Gastrocnemius medialis (tissue), 4 donors: Measurements from ENCODE around the gene DPH3. TPM values are rescaled to one million over a fixed set of nuclear protein-coding genes. Genes with fewer than 3 reads are reported as not detected.

ENCODE experiments used
- ATAC-seq, 2 donors: fragments of 150-250 bp; one replicate each; pipeline ENCODE4 v1.9.1; 2016
- DNase-seq, 2 donors: peaks; one replicate each; pipeline ENCODE4 v3.0.0-alpha.2; 2019
- H3K27ac ChIP-seq, 4 donors: fragments of 200-600 bp; sonication (generic); 1 replicate in 1 of 4; 2 replicates in 3 of 4; pipeline ENCODE4 v1.5.1; 2016 to 2018; ENCODE audit warnings: mild to moderate bottlenecking in 2 of 4, moderate library complexity in 1 of 4
- H3K27me3 ChIP-seq, 3 donors: fragments of 200-600 bp; sonication (generic) in 2 of 3; 1 replicate in 1 of 3; 2 replicates in 2 of 3; pipeline versions ENCODE4 v1.5.1 to v1.6.0; 2016 to 2019; ENCODE audit warnings: mild to moderate bottlenecking in 1 of 3, moderate library complexity in 1 of 3
- H3K36me3 ChIP-seq, 2 donors: fragments of 200-600 bp; sonication (generic) in 1 of 2; one replicate each; pipeline ENCODE4 v1.5.1; 2017 to 2018
- H3K4me1 ChIP-seq, 2 donors: fragments of 200-600 bp; sonication (generic) in 1 of 2; one replicate each; pipeline ENCODE4 v1.5.1; 2016 to 2017; ENCODE audit warnings: mild to moderate bottlenecking in 2 of 2
- H3K4me3 ChIP-seq, 4 donors: fragments of 200-600 bp; sonication (generic) in 3 of 4; 1 replicate in 1 of 4; 2 replicates in 3 of 4; pipeline ENCODE4 v1.5.1; 2016 to 2019; ENCODE audit warnings: mild to moderate bottlenecking in 2 of 4
- H3K9me3 ChIP-seq, 3 donors: fragments of 200-600 bp; sonication (generic) in 2 of 3; 1 replicate in 1 of 3; 2 replicates in 2 of 3; pipeline ENCODE4 v1.5.1; 2016 to 2019
- POLR2A ChIP-seq, 2 donors: fragments of 450-650 bp; IDR thresholded peaks; one replicate each; pipeline ENCODE4 v1.6.1; 2017; ENCODE audit warnings: antibody characterized with exemption in 2 of 2, mild to moderate bottlenecking in 2 of 2, moderate library complexity in 2 of 2
- in situ Hi-C, 4 donors: fragments of 200-750 bp; cut with MboI; loops; one replicate each; pipeline versions ENCODE4 v1.15.0 to v1.8.0; 2017; ENCODE audit warnings: low sequenced_read_pairs in 4 of 4
- intact Hi-C: fragments of 100-400 bp; cut with DNase I; formaldehyde crosslinking; loops from one replicate; pipeline ENCODE4 v1.15.1; 2023; ENCODE audit warnings: low total_unique reads
- total RNA-seq, 4 donors: library from RNA; depleted of rRNA; stranded (reverse); fragments of >200 nt; gene quantifications; one replicate each; pipeline versions ENCODE4 v1.1.0 to v1.2.3, GENCODE V29; 2016
- TF ChIP-seq, protein P1 (sequence below), 5 experiments: fragments of 450-650 bp in 3 of 5; fragments of 200-600 bp in 2 of 5; sonication (generic) in 2 of 5; IDR thresholded peaks in 4 of 5; conservative IDR thresholded peaks in 1 of 5; 1 replicate in 4 of 5; 2 replicates in 1 of 5; pipeline ENCODE4 v1.5.1; 2016 to 2019; ENCODE audit warnings: antibody characterized with exemption in 5 of 5, mild to moderate bottlenecking in 3 of 5, moderate library complexity in 3 of 5

DPH3 gene
- total RNA-seq, 4 donors from 2014 or later: 40.3 to 66.6 (median 44.2) TPM

DNA sequence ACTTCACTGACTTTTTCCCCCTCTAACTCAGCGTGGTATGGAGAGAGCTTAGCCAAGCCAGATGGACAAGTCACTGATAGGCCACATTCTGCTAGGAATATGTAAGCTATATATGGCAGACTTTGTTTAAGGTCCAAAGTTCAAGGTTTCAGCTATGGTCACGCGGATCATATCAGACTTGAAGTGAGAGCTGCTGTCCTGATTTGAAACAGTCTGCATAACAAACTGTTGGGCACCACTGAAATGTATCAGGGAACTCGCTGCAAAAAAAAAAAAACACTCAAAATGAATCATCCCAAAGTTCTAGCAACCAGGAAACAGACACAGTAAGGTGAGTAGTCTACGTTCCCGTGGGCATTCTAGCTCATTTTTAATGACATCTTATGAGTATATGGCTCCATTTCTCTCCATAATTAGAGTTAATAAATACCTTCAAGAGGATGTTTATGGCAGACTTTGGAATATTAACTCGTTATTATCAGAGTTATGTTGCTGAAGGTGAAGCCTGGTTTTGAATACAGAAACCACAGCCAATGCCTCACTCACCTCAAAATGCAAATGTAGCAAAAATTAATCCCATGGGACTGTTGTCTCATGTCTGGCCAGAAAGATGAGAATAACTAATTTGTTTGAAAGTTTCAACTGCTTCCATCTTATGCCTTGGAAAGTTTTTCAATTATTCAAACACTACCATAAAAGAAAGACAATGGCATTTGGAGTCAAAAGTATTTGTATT is 12.3 kb downstream of the DPH3 start:
- H3K9me3 ChIP-seq: no peaks in the 10 kb centered on the region
- DNase-seq (no peak), ATAC-seq (no peak)
- no peak overlapping the region for H3K4me3 ChIP-seq
- H3K27me3 ChIP-seq: no peaks in the 10 kb centered on the region
- H3K27ac ChIP-seq: peak overlapping the region in 2 of 4 donors; percentile 69 to 89
- H3K4me1 ChIP-seq: peaks cover 29 to 36% of the 10 kb centered on the region in 2 donors
- intact Hi-C loops: no loop called here
- no peaks in the 10 kb centered on the region for H3K36me3 ChIP-seq
- in situ Hi-C loops: loop anchor here in 1 of 4 donors (25.0 kb wide), 1 partner anchor 640 kb away; the partner anchor contains the start of genes BTD and HACL1
- no peak for TF ChIP-seq POLR2A (IDR thresholded peaks at IDR 0.05)
- TF ChIP-seq, protein P1, sequence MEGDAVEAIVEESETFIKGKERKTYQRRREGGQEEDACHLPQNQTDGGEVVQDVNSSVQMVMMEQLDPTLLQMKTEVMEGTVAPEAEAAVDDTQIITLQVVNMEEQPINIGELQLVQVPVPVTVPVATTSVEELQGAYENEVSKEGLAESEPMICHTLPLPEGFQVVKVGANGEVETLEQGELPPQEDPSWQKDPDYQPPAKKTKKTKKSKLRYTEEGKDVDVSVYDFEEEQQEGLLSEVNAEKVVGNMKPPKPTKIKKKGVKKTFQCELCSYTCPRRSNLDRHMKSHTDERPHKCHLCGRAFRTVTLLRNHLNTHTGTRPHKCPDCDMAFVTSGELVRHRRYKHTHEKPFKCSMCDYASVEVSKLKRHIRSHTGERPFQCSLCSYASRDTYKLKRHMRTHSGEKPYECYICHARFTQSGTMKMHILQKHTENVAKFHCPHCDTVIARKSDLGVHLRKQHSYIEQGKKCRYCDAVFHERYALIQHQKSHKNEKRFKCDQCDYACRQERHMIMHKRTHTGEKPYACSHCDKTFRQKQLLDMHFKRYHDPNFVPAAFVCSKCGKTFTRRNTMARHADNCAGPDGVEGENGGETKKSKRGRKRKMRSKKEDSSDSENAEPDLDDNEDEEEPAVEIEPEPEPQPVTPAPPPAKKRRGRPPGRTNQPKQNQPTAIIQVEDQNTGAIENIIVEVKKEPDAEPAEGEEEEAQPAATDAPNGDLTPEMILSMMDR (IDR thresholded peaks at IDR 0.05 in 4 of 5, conservative IDR thresholded peaks at IDR 0.05 in 1 of 5): no peak

DNA sequence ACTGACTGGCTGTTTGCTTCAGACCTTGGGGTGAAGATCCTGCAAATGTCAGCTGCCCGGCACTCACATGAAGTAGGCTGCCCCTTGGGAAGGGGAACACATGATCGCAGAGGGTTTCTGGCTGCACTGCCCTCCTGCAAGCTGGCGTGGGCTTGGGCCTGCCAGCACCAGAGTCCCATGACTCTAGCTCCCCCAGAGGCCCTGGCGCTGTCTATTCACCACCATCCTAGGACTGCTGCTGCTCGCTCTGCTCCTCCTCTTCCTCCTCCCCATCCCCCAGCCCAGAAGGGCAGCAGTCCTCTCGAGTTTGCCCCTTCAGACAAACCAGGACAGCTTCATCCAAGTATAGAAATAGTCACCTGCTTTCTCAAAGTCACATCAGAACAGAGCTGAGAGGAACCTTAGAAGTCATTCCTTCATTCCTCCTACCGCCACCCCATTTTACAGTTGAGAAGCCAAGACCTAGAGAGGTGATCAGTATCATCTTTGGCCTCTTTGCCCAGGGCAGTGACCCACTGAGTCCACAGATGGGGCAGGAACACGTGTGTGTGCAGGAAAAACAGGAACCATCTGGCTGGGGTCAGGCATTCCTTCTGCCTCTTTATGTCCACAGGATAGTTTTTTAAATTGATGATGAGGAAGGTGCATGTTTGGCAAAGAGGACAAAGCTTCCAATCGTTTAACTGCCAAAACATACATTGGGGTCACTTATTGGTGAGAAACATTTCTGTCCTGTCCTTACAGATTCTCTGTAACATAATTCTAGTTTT is 13.2 kb downstream of the DPH3 start:
- DNase-seq: no peak
- H3K4me3 ChIP-seq: no peak overlapping the region
- H3K27ac ChIP-seq: no peak overlapping the region
- peaks cover 30 to 32% of the 10 kb centered on the region in 2 donors for H3K4me1 ChIP-seq
- H3K36me3 ChIP-seq: no peaks in the 10 kb centered on the region
- ATAC-seq: no peak
- intact Hi-C loops: no loop called here
- no peaks in the 10 kb centered on the region for H3K27me3 ChIP-seq
- no peaks in the 10 kb centered on the region for H3K9me3 ChIP-seq
- TF ChIP-seq, protein P1 (IDR thresholded peaks at IDR 0.05 in 4 of 5, conservative IDR thresholded peaks at IDR 0.05 in 1 of 5): no peak
- no peak for TF ChIP-seq POLR2A (IDR thresholded peaks at IDR 0.05)
- in situ Hi-C loops: loop anchor here in 1 of 4 donors (25.0 kb wide), 1 partner anchor 639 kb away; the partner anchor contains the start of genes BTD and HACL1

DNA sequence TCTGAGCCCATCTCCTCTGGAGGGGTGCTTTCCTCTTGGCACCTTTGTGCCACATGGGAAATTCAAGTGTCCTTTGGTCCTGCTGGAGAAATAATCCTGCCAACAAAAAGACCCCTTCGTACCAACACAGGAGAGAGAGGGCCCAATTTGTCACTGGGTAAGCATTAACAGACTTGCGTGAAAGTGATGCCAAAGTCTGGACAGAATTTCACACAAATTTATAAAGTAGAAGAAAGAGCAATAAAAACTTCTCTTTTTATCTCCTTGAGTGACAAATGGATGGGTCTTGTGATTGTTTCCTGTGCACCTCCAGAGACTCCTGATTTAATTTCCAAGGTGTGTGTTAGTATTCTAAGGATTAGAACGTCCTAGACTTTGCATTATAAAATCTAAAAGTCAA is 14.9 kb downstream of the DPH3 start:
- H3K27me3 ChIP-seq: no peaks in the 10 kb centered on the region
- intact Hi-C loops: loop anchor here (2.0 kb wide), 2 partner anchors 75 to 619 kb away; partner anchors contain the start of gene GALNT15
- in situ Hi-C loops: loop anchor here (5.0 to 25.0 kb wide), 10 partner anchors 75 to 638 kb away; partner anchors contain the start of genes BTD (in 1 of the 4), GALNT15 (in 1 of the 4) and HACL1 (in 1 of the 4)

DNA sequence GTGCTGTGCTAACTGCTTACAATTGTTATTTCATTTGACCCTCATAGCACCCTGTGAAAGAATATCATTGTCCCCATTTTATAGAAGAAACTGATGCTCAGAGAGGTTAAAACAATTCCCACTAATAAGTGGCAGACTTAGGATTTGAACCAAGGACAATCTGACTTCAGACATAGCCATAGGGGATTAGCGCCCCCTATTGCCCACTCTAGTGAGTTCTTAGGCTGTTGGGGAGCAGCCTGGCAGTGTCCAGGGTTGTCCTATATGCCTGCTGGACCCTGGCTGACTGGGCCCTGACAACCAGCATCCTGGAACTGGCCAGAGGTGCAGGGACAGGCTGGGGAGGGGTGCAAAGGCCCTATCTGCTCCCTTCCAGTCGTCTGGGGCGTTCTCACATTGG is 15.4 kb downstream of the DPH3 start:
- TF ChIP-seq, protein P1 (IDR thresholded peaks at IDR 0.05 in 4 of 5, conservative IDR thresholded peaks at IDR 0.05 in 1 of 5): peak in 1 of 5 experiments; percentile 23
- no peak for TF ChIP-seq POLR2A (IDR thresholded peaks at IDR 0.05)
- Histone ChIP-seq H3K27me3 (no peaks in the 10 kb centered on the region), H3K36me3 (no peaks in the 10 kb centered on the region), H3K4me3 (no peak overlapping the region), H3K27ac (no peak overlapping the region), H3K9me3 (no peaks in the 10 kb centered on the region), H3K4me1 (peaks cover 32 to 33% of the 10 kb centered on the region in 2 donors)
- in situ Hi-C loops (loop anchor here (5.0 to 25.0 kb wide), 9 partner anchors 75 to 615 kb away; partner anchors contain the start of gene GALNT15 (in 1 of the 4)), intact Hi-C loops (loop anchor here (2.0 kb wide), 2 partner anchors 75 to 619 kb away; partner anchors contain the start of gene GALNT15)
- DNase-seq (no peak), ATAC-seq (no peak)

More for the DNA sequence above, 14.9 kb downstream of the DPH3 start:
- ATAC-seq: no peak
- Histone ChIP-seq H3K9me3 (no peaks in the 10 kb centered on the region), H3K36me3 (no peaks in the 10 kb centered on the region), H3K27ac (no peak overlapping the region), H3K4me3 (no peak overlapping the region), H3K4me1 (peaks cover 30 to 31% of the 10 kb centered on the region in 2 donors)
- no peak for TF ChIP-seq POLR2A (IDR thresholded peaks at IDR 0.05)
- DNase-seq: no peak
